Measurements from ENCODE around the gene DNMBP. TPM values are rescaled to one million over a fixed set of nuclear protein-coding genes. Genes with fewer than 3 reads are reported as not detected.

Gene DNMBP
- total and polyA plus RNA-seq, 2 of the 4 experiments (the other 2 are of a cell fraction) = 10.9 to 13.6 TPM

DNA sequence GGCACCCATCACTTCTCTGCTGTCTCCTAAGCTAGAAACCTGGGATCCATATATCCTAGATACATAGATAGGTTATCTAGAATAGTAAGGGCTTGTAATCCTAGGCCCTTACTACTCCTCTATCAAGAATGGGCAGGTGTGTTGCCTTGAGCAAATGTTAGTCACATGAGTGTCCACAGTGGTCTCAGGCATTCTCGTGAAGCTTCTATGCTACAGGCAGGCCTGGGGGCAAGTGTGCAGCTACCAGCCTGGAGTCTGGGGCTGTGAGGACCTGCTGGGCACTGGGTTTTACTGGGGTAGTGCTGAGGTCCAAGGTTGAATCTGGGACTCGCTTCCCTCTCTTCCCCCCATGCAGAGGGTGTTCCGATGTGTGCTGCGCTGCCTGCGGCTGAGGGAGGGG lies 135.9 kb downstream of the DNMBP start:
- no peaks in the 10 kb centered on the region for H3K9me3 ChIP-seq (ENCODE audit: control insufficient read depth, insufficient read depth, low read length)
- peaks cover 7% of the 10 kb centered on the region; the same call in 1 of the 2 replicates for H4K20me1 ChIP-seq (ENCODE audit: insufficient read depth, low read length)
- H3K14ac ChIP-seq (replicated peaks; ENCODE audit: low read depth, low read length) = no peak overlapping the region
- CTCF ChIA-PET = interaction anchor here (1.6 kb wide), 1 partner anchor 172 kb away, joined by 3 read pairs; no protein-coding TSS in a partner anchor
- 100% methylated on average over 1 of the region's 5 CpGs; no CpG with 5 or more reads in 1 of the 2 experiments for WGBS, 2 experiments (ENCODE audit: extremely low coverage in 2 of 2, insufficient read length in 1 of 2)
- no peak overlapping the region for H3K56ac ChIP-seq (ENCODE audit: extremely low read depth, insufficient read depth, low read length)
- H3K23ac ChIP-seq (ENCODE audit: low read depth, low read length) = no peak overlapping the region
- POLR2A ChIA-PET (ENCODE audit: unreplicated experiment) = no interaction called here
- no peak overlapping the region for H2BK15ac ChIP-seq (ENCODE audit: low read depth, low read length)
- H2BK20ac ChIP-seq (ENCODE audit: low read depth, low read length) = no peak overlapping the region
- H2AK9ac ChIP-seq (replicated peaks; ENCODE audit: low read depth, low read length, poor library complexity) = no peak overlapping the region
- H3K27ac ChIP-seq (ENCODE audit: insufficient read depth, low read length) = no peak overlapping the region
- BruUV-seq (replicated peaks) = no TSS peak
- in situ Hi-C loops (cut with MboI; ENCODE audit: low sequenced_read_pairs) = no loop called here
- no peak overlapping the region for H4K91ac ChIP-seq (ENCODE audit: insufficient read depth, low read depth, low read length)
- ATAC-seq (ENCODE audit: low read depth) (no peak), DNase-seq (no peak)
- H3K79me1 ChIP-seq (ENCODE audit: low read depth in 1 of 2, low read length in 2 of 2) = peaks cover 6 to 26% of the 10 kb centered on the region in 2 experiments; a peak in 3 of 4 replicates
- no peak overlapping the region for H3K9ac ChIP-seq (ENCODE audit: low read depth, low read length)
- H3K36me3 ChIP-seq (ENCODE audit: control insufficient read depth, insufficient read depth, low read length) = peaks cover 18% of the 10 kb centered on the region
- H3K9me1 ChIP-seq (ENCODE audit: insufficient read depth, low read length) = peaks cover 25% of the 10 kb centered on the region
- H3K4me1 ChIP-seq (ENCODE audit: control insufficient read depth, insufficient read depth, low read length) = peaks cover 6% of the 10 kb centered on the region; the same call in 1 of the 2 replicates
- H2BK5ac ChIP-seq (ENCODE audit: low read depth, low read length, poor library complexity, severe bottlenecking) = no peak overlapping the region
- no peak overlapping the region for H4K8ac ChIP-seq (ENCODE audit: low read depth in 2 of 2, low read length in 2 of 2)
- intact Hi-C loops (cut with micrococcal nuclease) = no loop called here
- H4K5ac ChIP-seq (ENCODE audit: low read depth, low read length) = no peak overlapping the region
- H3K27me3 ChIP-seq (ENCODE audit: control insufficient read depth, insufficient read depth, low read length) = no peaks in the 10 kb centered on the region; the same call in 1 of the 2 replicates
- TF ChIP-seq CEBPB (IDR thresholded peaks at IDR 0.05; ENCODE audit: low read depth, low read length) (no peak), MAZ (IDR thresholded peaks at IDR 0.05; ENCODE audit: borderline replicate concordance, low read depth, low read length) (no peak), NFE2L2 (IDR thresholded peaks at IDR 0.05; ENCODE audit: low read depth, low read length) (no peak), POLR2A (IDR thresholded peaks at IDR 0.05; ENCODE audit: low read depth, low read length) (no peak), MAFK (IDR thresholded peaks at IDR 0.05; ENCODE audit: low read depth, low read length) (no peak), FOS (IDR thresholded peaks at IDR 0.05; ENCODE audit: low read depth, low read length) (no peak), CHD1 (IDR thresholded peaks at IDR 0.05; ENCODE audit: low read depth, low read length) (no peak)
- TF ChIP-seq, protein P1, sequence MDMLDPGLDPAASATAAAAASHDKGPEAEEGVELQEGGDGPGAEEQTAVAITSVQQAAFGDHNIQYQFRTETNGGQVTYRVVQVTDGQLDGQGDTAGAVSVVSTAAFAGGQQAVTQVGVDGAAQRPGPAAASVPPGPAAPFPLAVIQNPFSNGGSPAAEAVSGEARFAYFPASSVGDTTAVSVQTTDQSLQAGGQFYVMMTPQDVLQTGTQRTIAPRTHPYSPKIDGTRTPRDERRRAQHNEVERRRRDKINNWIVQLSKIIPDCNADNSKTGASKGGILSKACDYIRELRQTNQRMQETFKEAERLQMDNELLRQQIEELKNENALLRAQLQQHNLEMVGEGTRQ (IDR thresholded peaks at IDR 0.05; ENCODE audit: low read depth, low read length) = no peak
- dilution Hi-C loops (cut with HindIII; ENCODE audit: low sequenced_read_pairs, unreplicated experiment) = no loop called here
- no peak overlapping the region for H3K4me3 ChIP-seq (ENCODE audit: insufficient read depth, low read depth, low read length)
- H3K18ac ChIP-seq (ENCODE audit: low read depth, low read length) = no peak overlapping the region
- no peak overlapping the region for H3K4ac ChIP-seq (ENCODE audit: low read depth, low read length)
- H3K4me2 ChIP-seq (ENCODE audit: low read depth, low read length) = no peak overlapping the region
- H2AFZ ChIP-seq (replicated peaks; ENCODE audit: low read length, poor library complexity) = no peak overlapping the region
- no peak overlapping the region for H2AK5ac ChIP-seq (ENCODE audit: low read depth, low read length)
- no peak overlapping the region for H2BK120ac ChIP-seq (ENCODE audit: low read depth, low read length)
